Measurements from ENCODE around the gene CCDC57. TPM values are rescaled to one million over a fixed set of nuclear protein-coding genes. Genes with fewer than 3 reads are reported as not detected.

The CCDC57 gene
- total RNA-seq, 1 donor from 2014 or later = 79.0 TPM

DNA sequence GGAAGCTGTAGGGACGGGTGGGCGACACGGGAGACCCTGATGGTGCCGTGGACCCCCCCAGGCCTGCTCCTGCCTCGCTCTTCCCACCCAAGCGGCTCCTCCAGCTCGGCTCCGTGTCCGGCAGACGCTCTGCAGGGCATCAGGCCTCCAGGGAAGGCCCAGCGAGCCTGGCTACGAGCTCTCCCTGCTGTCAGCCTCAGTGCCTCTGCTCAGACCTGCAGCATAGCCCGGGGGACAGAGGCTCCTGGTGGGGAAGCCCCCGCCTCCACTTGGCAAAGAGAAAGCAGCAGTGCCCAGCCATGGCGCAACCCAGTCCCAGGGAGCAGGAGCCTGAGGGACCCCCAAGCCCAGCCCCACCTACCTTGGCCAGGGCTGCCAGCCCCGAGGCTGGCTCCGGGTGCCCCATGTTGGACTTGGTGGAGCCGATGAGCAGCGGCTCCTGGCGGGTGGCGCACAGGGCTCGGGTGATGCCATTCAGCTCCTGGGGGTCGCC lies 120.5 kb downstream of the CCDC57 start:
- Mint-ChIP-seq H3K4me3 (ENCODE audit: low read depth) (no peak overlapping the region), H3K4me1 (ENCODE audit: low read depth) (peaks cover 1% of the 10 kb centered on the region), H3K27me3 (no peaks in the 10 kb centered on the region), H3K9me3 (ENCODE audit: low read depth) (no peaks in the 10 kb centered on the region), H3K36me3 (ENCODE audit: insufficient read depth) (no peaks in the 10 kb centered on the region), H3K27ac (no peak overlapping the region)
- TF ChIP-seq, protein P1, sequence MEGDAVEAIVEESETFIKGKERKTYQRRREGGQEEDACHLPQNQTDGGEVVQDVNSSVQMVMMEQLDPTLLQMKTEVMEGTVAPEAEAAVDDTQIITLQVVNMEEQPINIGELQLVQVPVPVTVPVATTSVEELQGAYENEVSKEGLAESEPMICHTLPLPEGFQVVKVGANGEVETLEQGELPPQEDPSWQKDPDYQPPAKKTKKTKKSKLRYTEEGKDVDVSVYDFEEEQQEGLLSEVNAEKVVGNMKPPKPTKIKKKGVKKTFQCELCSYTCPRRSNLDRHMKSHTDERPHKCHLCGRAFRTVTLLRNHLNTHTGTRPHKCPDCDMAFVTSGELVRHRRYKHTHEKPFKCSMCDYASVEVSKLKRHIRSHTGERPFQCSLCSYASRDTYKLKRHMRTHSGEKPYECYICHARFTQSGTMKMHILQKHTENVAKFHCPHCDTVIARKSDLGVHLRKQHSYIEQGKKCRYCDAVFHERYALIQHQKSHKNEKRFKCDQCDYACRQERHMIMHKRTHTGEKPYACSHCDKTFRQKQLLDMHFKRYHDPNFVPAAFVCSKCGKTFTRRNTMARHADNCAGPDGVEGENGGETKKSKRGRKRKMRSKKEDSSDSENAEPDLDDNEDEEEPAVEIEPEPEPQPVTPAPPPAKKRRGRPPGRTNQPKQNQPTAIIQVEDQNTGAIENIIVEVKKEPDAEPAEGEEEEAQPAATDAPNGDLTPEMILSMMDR (IDR thresholded peaks at IDR 0.05; ENCODE audit: unreplicated experiment) = no peak
- DNase-seq (ENCODE audit: low spot score, unreplicated experiment) = no peak

- TF ChIP-seq, protein P1 (IDR thresholded peaks at IDR 0.05; ENCODE audit: unreplicated experiment) = no peak
- Mint-ChIP-seq H3K4me3 (ENCODE audit: low read depth) (no peak overlapping the region), H3K36me3 (ENCODE audit: insufficient read depth) (no peaks in the 10 kb centered on the region), H3K9me3 (ENCODE audit: low read depth) (no peaks in the 10 kb centered on the region), H3K27me3 (no peaks in the 10 kb centered on the region), H3K4me1 (ENCODE audit: low read depth) (peaks cover 1% of the 10 kb centered on the region), H3K27ac (no peak overlapping the region)
- no peak for DNase-seq (ENCODE audit: low spot score, unreplicated experiment)
These were observed 121.2 kb downstream of the CCDC57 start for GRCh38 chr17:82091264-82092066.

- TF ChIP-seq, protein P1 (IDR thresholded peaks at IDR 0.05; ENCODE audit: unreplicated experiment) = no peak
- H3K4me1 Mint-ChIP-seq (ENCODE audit: low read depth) = no peaks in the 10 kb centered on the region
- H3K27ac Mint-ChIP-seq = no peak overlapping the region
- H3K4me3 Mint-ChIP-seq (ENCODE audit: low read depth) = no peak overlapping the region
- no peaks in the 10 kb centered on the region for H3K36me3 Mint-ChIP-seq (ENCODE audit: insufficient read depth)
- no peaks in the 10 kb centered on the region for H3K9me3 Mint-ChIP-seq (ENCODE audit: low read depth)
- H3K27me3 Mint-ChIP-seq = no peaks in the 10 kb centered on the region
- DNase-seq (ENCODE audit: low spot score, unreplicated experiment) = no peak
These were observed 121.9 kb downstream of the CCDC57 start for GRCh38 chr17:82090549-82091263.

DNA sequence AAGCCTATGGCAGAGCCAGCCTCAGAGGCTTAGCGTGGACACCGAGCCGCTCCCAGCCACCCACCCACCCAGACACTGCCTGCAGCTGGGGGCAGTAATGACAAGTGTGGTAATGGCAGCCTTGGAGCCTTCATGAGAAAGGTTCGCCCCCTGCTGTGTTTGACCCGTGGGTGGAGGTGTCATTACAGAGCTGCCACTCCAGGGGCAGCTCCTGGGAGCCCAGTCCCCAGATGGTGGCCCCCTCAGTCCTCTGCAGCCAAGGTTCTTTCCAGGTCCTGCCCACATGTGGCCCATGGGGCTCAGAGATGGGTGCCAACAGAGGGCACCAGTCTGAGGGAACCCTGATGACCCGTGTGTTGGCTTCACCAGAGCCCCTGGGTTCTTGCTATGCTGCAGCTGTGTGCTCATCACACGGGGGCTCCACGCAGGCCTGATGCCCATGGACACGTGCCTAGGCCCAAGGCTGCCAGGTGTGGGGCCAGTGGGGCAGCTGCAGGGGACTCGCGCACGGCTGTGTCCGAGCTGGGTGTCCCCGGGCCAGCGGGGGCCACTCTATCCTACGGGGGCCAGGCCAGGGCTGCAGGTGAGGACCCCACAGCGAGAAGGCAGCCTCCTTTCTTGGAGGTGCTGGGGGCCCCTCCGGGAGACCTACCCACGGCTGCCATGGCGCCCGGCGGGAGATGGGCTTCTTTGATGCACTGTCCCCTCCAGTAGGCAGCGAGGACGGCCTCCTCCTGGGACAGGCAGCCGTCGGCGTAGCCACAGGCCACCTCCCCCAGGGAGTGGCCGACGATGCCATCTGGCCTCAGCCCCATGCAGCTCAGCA lies 122.7 kb downstream of the CCDC57 start:
- no peak for DNase-seq (ENCODE audit: low spot score, unreplicated experiment)

More for the DNA sequence above, 122.7 kb downstream of the CCDC57 start:
- Mint-ChIP-seq H3K36me3 (ENCODE audit: insufficient read depth) (no peaks in the 10 kb centered on the region), H3K9me3 (ENCODE audit: low read depth) (no peaks in the 10 kb centered on the region), H3K4me1 (ENCODE audit: low read depth) (no peaks in the 10 kb centered on the region), H3K4me3 (ENCODE audit: low read depth) (no peak overlapping the region), H3K27ac (no peak overlapping the region), H3K27me3 (no peaks in the 10 kb centered on the region)
- TF ChIP-seq, protein P1 (IDR thresholded peaks at IDR 0.05; ENCODE audit: unreplicated experiment) = no peak

Measured in progenitor cell of endocrine pancreas (in vitro differentiated cells).